Activated CD4-positive, alpha-beta T cell treated with anti-CD3 and anti-CD28 coated beads, Interleukin-2, amount 50 U/mL, for 16 hours (primary cell): ENCODE results near the gene SCNN1A.
A peak's percentile ranks its signal among the peaks of the same experiment; 100 is the strongest.

ENCODE experiments used
- DNase-seq: peaks from one replicate; pipeline ENCODE4 v3.0.0-alpha.2; 2020

SCNN1A gene

GRCh38 chr12:6315704-6316597 lies 59.4 kb downstream of the SCNN1A start:
- no peak for DNase-seq

- DNase-seq, result no peak
Observed at GRCh38 chr12:6315184-6315583, 60.2 kb downstream of the SCNN1A start.

GRCh38 chr12:6314776-6315175 lies 60.6 kb downstream of the SCNN1A start:
- DNase-seq, result no peak

DNA sequence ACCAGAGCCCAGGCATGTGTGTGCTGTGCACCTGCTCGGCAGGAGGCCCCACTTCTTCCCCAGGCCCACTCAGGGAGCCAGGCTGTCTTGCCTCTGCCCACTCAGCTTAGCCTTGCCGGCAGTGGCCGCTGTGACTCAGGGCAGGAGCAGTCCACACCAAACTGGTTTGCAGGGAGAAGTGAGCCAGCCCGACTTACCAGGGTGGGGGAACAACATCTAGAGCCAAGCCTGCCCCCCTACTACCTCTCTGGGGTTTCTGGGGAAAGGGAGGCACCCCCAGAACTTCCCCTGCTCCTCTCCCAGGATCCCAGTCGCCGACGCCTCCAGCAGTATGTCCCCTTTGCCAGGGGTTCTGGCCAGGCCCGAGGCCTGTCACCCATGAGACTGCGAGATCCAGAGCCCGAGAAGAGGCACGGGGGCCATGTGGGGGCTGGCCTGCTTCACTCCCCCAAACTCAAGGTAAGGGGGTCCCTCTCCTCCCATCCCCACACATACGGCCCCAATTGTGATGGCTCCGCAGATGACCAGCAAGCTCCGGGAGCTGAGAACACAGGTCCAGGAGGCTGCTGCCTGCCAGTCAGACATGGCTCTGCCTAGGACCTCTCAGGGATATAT lies 61.9 kb downstream of the SCNN1A start:
- DNase-seq, result no peak

GRCh38 chr12:6312529-6313325 lies 62.6 kb downstream of the SCNN1A start:
- DNase-seq, result peak; percentile 14

GRCh38 chr12:6311822-6312528 lies 63.4 kb downstream of the SCNN1A start:
- DNase-seq, result no peak

DNA sequence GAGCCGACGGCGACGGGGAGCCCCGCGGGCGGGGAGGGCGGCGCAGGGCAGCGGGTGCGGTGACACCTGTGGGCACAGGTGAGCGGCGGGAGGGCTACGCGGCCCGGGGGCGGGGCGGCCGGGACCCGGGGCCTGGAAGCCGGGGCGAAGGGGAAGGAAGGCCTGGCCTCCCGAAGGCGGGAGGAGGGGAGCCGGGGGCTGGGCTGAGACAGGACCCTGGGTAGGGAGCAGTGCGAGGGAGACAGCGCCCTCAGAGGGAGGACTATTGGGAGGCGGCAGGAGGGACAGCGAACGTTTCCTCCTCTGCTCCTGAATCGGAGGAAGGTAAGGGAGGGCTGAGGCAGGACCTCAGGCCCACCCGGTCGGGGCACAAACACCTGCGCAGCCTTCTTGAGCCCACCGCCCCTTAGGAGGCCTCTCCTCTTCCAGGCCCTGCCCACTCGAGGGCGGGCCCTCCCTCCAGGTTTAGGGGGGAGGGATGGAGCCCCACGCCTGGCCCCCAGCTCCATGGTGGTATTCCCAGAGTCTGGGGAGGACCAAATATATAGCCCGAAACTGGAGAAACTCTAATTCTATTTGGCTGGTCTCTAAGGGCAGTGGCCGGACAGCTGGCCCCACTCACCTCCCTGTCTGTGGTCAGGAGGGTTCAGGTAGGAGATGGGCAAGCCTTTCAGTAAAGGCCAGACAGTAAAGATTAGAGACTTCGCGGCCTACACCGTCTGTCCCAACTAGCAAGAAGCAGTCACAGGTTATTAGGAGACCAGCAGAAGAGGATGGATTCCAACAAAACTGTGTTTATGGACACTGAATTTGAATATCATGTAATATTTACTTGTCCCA lies 64.4 kb downstream of the SCNN1A start:
- DNase-seq, result no peak

GRCh38 chr12:6307529-6307928 lies 67.8 kb downstream of the SCNN1A start:
- no peak for DNase-seq

DNA sequence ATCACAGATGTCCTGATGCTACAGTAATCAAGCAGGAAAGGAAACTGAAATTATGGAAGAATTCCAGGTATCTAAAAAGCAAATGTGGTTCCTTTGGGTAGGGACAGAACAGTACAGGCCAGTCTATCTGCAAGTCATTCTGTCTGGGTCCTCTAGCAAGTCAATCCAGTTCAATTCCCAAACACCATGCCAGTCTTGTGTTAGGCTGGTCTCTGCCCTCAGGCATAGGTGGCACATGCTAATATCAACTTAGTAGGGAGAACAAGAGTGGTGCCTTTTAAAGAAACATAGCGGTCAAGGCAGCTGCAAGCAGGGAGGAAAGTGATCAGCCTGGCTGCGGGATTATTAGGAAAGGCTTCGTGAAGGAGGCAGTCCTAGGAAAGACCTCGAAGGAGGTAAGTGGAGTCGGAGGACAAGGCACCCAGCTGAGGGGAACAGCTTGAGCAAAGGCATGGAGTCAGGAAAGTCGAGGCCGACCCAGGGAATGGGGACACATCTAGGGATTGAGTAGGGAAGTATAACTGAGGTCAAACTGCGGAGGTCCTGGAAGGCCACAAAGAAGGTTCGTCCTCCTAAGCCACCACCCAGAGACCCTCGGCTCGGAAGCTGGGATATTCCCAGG lies 68.7 kb downstream of the SCNN1A start:
- DNase-seq, result no peak

DNA sequence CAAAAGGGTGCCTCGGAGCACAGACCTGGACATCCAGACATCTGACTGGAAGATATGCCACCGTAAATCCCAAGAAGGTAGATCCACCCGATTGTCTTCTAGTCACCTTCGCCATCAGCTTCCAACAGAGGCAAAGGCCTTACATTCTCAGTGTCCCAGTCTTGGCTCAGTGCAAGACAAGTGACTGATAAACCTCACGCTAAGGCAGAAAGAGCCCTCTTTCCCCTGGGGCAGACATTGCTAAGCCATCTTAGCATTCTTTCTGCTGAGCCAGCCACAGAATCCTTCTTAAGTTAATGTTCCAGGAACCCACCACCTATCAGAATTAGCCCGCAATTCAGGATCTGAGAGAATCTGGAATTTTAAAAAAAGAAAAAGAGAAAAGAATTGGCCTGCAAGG lies 69.2 kb downstream of the SCNN1A start:
- DNase-seq, result no peak

DNA sequence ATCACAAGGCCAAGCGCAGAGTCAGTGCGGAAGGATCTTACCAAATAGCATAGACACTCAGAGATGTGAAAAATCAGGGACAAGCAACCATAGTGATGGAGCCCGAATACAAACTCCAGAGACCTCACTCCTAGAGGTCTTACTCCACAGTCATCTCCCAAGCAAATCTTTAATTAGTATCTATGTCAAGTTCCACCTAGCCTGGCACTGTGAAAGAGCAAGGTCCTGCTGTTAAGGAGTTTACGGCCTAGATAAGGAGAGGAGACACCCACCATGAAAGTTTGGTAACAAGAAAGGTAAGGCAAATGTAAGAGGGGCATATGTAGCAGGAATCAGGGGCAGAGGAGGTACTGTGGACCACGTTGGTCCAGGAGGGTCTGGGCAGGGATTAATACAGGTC lies 72.3 kb downstream of the SCNN1A start:
- no peak for DNase-seq

DNA sequence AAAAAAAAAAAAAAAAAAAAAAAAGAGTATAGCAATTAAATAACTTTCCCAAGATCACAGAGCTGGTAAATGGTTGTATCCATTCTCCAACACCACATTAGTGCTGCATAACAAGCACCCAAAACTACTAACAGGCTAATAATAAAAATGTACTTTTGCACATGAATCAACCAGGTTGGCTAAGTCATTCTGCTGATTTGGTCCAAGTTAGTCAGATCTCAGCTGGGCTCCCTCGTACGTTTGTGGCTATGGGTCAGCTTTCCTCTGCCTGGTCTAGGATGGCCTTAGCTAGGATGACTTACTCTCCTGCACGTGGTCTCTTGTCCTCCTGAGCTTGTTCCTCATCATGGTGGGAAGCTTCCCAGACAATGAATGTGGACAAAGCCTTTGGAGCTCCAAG lies 72.7 kb downstream of the SCNN1A start:
- no peak for DNase-seq

DNA sequence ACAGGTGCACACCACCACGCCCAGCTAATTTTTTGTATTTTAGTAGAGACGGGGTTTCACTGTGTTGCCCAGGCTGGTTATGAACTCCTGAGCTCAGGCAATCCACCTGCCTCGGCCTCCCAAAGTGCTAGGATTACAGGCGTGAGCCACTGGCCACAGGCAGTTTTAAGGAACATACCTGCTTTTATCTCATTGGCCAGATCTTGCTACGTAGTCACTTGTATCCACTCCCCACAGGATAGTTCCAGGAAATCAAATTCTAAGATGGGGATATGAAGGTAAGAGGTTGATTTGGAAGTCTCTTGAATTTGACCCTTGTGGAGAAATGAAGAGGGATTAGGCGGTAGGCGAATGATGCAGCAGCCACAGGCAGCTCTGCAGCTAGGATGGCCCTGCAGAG lies 73.6 kb downstream of the SCNN1A start:
- DNase-seq, result no peak

DNA sequence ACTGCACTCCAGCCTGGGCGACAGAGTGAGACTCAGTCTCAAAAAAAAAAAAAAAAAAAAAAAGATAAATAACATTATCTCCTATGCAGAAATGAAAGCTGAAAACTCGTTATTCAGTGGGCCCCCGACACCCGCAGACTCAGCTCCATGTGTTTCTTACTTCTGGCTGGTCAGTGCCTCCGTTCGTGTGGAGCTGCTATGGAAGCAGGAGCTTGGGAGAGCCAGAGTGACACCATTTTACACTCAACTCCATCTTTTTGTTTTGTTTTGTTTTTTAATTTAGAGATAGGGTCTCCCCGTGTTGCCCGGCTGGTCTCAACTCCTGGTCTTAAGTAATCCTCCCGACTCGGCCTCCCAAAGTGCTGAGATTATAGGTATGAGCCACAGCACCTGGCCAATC lies 78.2 kb downstream of the SCNN1A start:
- no peak for DNase-seq
